Measurements from ENCODE around the gene DSCAML1. TPM values are rescaled to one million over a fixed set of nuclear protein-coding genes. Genes with fewer than 3 reads are reported as not detected.

DSCAML1 gene
- total and polyA plus RNA-seq, 9 of the 15 experiments (the other 6 are each of a cell fraction or from before 2014, with no cell fraction given), result not detected

- TF ChIP-seq, protein P1, sequence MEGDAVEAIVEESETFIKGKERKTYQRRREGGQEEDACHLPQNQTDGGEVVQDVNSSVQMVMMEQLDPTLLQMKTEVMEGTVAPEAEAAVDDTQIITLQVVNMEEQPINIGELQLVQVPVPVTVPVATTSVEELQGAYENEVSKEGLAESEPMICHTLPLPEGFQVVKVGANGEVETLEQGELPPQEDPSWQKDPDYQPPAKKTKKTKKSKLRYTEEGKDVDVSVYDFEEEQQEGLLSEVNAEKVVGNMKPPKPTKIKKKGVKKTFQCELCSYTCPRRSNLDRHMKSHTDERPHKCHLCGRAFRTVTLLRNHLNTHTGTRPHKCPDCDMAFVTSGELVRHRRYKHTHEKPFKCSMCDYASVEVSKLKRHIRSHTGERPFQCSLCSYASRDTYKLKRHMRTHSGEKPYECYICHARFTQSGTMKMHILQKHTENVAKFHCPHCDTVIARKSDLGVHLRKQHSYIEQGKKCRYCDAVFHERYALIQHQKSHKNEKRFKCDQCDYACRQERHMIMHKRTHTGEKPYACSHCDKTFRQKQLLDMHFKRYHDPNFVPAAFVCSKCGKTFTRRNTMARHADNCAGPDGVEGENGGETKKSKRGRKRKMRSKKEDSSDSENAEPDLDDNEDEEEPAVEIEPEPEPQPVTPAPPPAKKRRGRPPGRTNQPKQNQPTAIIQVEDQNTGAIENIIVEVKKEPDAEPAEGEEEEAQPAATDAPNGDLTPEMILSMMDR (IDR thresholded peaks at IDR 0.05 in 2 of 3, conservative IDR thresholded peaks at IDR 0.05 in 1 of 3; ENCODE audit: insufficient read depth in 2 of 3, low read depth in 1 of 3, low read length in 3 of 3), result peak; percentile 6 to 16 (median 10); a peak in 2 of 6 replicates
- TF ChIP-seq PRMT5 (CRISPR knock-in tag; IDR thresholded peaks at IDR 0.05) (no peak), REST (IDR thresholded peaks at IDR 0.05; ENCODE audit: borderline replicate concordance) (peak; percentile 32; the same call in 1 of the 2 replicates), REST (CRISPR knock-in tag; IDR thresholded peaks at IDR 0.05; ENCODE audit: low read depth) (no peak), HMG20B (CRISPR knock-in tag; IDR thresholded peaks at IDR 0.05) (no peak), WHSC1 (IDR thresholded peaks at IDR 0.05; ENCODE audit: low read length) (no peak), RAD21 (CRISPR knock-in tag; conservative IDR thresholded peaks at IDR 0.05 in 1 of 2, IDR thresholded peaks at IDR 0.05 in 1 of 2) (peak; percentile 20 to 30; a peak in 1 of 4 replicates), MAZ (CRISPR knock-in tag; conservative IDR thresholded peaks at IDR 0.05 in 1 of 2, IDR thresholded peaks at IDR 0.05 in 1 of 2) (0 out of 4 replicates have a peak, but pooled peaks of 1 of the 2 experiments have one; percentile 29), CTBP1 (IDR thresholded peaks at IDR 0.05; ENCODE audit: borderline replicate concordance) (peak; percentile 61; the same call in 1 of the 2 replicates), U2AF2 (optimal IDR thresholded peaks at IDR 0.05; ENCODE audit: low read depth, low read length) (no peak), TOE1 (IDR thresholded peaks at IDR 0.05; ENCODE audit: borderline replicate concordance) (no peak), TOE1 (CRISPR knock-in tag; IDR thresholded peaks at IDR 0.05; ENCODE audit: borderline replicate concordance, low read depth) (no peak)
- TF ChIP-seq, protein P2, sequence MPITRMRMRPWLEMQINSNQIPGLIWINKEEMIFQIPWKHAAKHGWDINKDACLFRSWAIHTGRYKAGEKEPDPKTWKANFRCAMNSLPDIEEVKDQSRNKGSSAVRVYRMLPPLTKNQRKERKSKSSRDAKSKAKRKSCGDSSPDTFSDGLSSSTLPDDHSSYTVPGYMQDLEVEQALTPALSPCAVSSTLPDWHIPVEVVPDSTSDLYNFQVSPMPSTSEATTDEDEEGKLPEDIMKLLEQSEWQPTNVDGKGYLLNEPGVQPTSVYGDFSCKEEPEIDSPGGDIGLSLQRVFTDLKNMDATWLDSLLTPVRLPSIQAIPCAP (CRISPR knock-in tag; IDR thresholded peaks at IDR 0.05; ENCODE audit: borderline replicate concordance), result no peak
- TF ChIP-seq, protein P3, sequence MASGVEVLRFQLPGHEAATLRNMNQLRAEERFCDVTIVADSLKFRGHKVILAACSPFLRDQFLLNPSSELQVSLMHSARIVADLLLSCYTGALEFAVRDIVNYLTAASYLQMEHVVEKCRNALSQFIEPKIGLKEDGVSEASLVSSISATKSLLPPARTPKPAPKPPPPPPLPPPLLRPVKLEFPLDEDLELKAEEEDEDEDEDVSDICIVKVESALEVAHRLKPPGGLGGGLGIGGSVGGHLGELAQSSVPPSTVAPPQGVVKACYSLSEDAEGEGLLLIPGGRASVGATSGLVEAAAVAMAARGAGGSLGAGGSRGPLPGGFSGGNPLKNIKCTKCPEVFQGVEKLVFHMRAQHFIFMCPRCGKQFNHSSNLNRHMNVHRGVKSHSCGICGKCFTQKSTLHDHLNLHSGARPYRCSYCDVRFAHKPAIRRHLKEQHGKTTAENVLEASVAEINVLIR (CRISPR knock-in tag; IDR thresholded peaks at IDR 0.05), result no peak
Measured at GRCh38 chr11:117595440-117595839, 201.6 kb downstream of the DSCAML1 start (continued).

Measured in K562 (cell line).